Liver (tissue), 3 donors: ENCODE results near the gene LNPK.
A peak's percentile ranks its signal among the peaks of the same experiment; 100 is the strongest.
"Not testable (repeated sequence)": the region's sequence is repeated elsewhere in the genome, so short reads cannot be mapped to it uniquely, and the experiment has no call there.

Experiments used
- FOXA1 ChIP-seq: IDR thresholded peaks from 2 replicates; pipeline ENCODE4 v1.6.1; 2016; ENCODE audit warnings: antibody characterized with exemption
- GABPA ChIP-seq, 2 donors: IDR thresholded peaks in 1 of 2; conservative IDR thresholded peaks in 1 of 2; 2 replicates each; pipeline ENCODE4 v1.6.1; 2016; ENCODE audit warnings: antibody characterized with exemption in 2 of 2, mild to moderate bottlenecking in 1 of 2, moderate library complexity in 1 of 2
- HNF4A ChIP-seq, 2 donors: conservative IDR thresholded peaks; 2 replicates each; pipeline ENCODE4 v1.6.1; 2016; ENCODE audit warnings: antibody characterized with exemption in 2 of 2, mild to moderate bottlenecking in 2 of 2
- HNF4G ChIP-seq: IDR thresholded peaks from 2 replicates; pipeline ENCODE4 v1.6.1; 2016; ENCODE audit warnings: antibody characterized with exemption
- RAD21 ChIP-seq, 2 donors: IDR thresholded peaks; 2 replicates each; pipeline ENCODE4 v1.6.1; 2016; ENCODE audit warnings: antibody characterized with exemption in 2 of 2, mild to moderate bottlenecking in 2 of 2
- RXRA ChIP-seq, 2 donors: IDR thresholded peaks; 2 replicates each; pipeline ENCODE4 v1.6.1; 2017 to 2018; ENCODE audit warnings: antibody characterized with exemption in 2 of 2, mild to moderate bottlenecking in 1 of 2
- SP1 ChIP-seq: IDR thresholded peaks from 2 replicates; pipeline ENCODE4 v1.6.1; 2018; ENCODE audit warnings: antibody characterized with exemption, mild to moderate bottlenecking
- TAF1 ChIP-seq: conservative IDR thresholded peaks from 2 replicates; pipeline ENCODE4 v1.6.1; 2016; ENCODE audit warnings: antibody characterized with exemption, mild to moderate bottlenecking
- YY1 ChIP-seq: IDR thresholded peaks from 2 replicates; pipeline ENCODE4 v1.6.1; 2016; ENCODE audit warnings: antibody characterized with exemption, mild to moderate bottlenecking
- TF ChIP-seq, protein P1 (sequence below): fragments of 150-350 bp; IDR thresholded peaks from 2 replicates; pipeline ENCODE4 v1.5.1; 2017; ENCODE audit warnings: improper control_type of control experiment, low read depth, low read length; ENCODE audit not compliant: missing input control
- TF ChIP-seq, protein P2 (sequence below): IDR thresholded peaks from 2 replicates; pipeline ENCODE4 v1.6.1; 2016; ENCODE audit warnings: antibody characterized with exemption
- TF ChIP-seq, protein P3 (sequence below): IDR thresholded peaks from 2 replicates; pipeline ENCODE4 v1.6.1; 2016; ENCODE audit warnings: antibody characterized with exemption, mild to moderate bottlenecking
- TF ChIP-seq, protein P4 (sequence below): IDR thresholded peaks from 2 replicates; pipeline ENCODE4 v1.6.1; 2016; ENCODE audit warnings: antibody characterized with exemption
- TF ChIP-seq, protein P5 (sequence below): IDR thresholded peaks from 2 replicates; pipeline ENCODE4 v1.6.1; 2016; ENCODE audit warnings: antibody characterized with exemption
- donor health status: healthy.
- donor health status: healthy.

DNA sequence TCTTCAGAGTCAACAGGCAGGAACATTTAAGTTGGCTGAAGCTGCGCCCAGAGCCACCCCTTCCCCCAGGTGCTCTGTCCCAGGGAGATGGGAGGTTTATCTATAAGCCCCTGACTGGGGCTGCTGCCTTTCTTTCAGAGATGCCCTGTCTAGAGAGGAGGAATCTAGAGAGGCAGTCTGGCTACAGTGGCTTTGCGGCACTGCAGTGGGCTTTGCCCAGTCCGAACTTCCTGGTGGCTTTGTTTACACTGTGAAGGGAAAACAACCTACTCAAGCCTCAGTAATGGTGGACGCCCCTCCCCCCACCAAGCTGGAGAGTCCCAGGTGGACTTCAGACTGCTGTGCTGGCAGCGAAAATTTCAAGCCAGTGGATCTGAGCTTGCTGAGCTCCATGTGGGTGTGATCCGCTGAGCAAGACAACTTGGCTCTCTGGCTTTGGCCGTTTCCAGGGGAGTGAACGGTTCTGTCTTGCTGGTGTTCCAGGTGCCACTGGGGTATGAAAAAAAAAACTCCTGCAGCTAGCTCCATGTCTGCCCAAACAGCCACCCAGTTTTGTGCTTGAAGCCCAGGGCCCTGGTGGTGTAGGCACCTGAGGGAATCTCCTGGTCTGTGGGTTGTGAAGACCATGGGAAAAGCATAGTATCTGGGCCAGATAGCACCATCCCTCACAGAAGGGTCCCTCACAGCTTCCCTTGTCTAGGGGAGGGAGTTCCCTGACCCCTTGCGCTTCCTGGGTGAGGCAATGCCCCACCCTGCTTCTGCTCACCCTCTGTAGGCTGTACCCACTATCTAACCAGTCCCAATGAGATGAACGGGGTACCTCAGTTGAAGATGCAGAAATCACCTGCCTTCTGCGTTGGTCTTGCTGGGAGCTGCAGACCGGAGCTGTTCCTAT is 88.0 kb downstream of the LNPK start:
- TF ChIP-seq, protein P1, sequence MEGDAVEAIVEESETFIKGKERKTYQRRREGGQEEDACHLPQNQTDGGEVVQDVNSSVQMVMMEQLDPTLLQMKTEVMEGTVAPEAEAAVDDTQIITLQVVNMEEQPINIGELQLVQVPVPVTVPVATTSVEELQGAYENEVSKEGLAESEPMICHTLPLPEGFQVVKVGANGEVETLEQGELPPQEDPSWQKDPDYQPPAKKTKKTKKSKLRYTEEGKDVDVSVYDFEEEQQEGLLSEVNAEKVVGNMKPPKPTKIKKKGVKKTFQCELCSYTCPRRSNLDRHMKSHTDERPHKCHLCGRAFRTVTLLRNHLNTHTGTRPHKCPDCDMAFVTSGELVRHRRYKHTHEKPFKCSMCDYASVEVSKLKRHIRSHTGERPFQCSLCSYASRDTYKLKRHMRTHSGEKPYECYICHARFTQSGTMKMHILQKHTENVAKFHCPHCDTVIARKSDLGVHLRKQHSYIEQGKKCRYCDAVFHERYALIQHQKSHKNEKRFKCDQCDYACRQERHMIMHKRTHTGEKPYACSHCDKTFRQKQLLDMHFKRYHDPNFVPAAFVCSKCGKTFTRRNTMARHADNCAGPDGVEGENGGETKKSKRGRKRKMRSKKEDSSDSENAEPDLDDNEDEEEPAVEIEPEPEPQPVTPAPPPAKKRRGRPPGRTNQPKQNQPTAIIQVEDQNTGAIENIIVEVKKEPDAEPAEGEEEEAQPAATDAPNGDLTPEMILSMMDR = not testable (repeated sequence)
- TF ChIP-seq HNF4G (peak; percentile 49), RAD21 (IDR thresholded peaks at IDR 0.05) (peak in 1 of 2 donors; percentile 15), YY1 (peak; percentile 66), SP1 (peak; percentile 70), HNF4A (conservative IDR thresholded peaks at IDR 0.05) (peak; percentile 73 to 74), RXRA (IDR thresholded peaks at IDR 0.05) (peak in 1 of 2 donors; percentile 18)
- TF ChIP-seq, protein P2, sequence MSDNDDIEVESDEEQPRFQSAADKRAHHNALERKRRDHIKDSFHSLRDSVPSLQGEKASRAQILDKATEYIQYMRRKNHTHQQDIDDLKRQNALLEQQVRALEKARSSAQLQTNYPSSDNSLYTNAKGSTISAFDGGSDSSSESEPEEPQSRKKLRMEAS = not testable (repeated sequence)
- TF ChIP-seq, protein P3, sequence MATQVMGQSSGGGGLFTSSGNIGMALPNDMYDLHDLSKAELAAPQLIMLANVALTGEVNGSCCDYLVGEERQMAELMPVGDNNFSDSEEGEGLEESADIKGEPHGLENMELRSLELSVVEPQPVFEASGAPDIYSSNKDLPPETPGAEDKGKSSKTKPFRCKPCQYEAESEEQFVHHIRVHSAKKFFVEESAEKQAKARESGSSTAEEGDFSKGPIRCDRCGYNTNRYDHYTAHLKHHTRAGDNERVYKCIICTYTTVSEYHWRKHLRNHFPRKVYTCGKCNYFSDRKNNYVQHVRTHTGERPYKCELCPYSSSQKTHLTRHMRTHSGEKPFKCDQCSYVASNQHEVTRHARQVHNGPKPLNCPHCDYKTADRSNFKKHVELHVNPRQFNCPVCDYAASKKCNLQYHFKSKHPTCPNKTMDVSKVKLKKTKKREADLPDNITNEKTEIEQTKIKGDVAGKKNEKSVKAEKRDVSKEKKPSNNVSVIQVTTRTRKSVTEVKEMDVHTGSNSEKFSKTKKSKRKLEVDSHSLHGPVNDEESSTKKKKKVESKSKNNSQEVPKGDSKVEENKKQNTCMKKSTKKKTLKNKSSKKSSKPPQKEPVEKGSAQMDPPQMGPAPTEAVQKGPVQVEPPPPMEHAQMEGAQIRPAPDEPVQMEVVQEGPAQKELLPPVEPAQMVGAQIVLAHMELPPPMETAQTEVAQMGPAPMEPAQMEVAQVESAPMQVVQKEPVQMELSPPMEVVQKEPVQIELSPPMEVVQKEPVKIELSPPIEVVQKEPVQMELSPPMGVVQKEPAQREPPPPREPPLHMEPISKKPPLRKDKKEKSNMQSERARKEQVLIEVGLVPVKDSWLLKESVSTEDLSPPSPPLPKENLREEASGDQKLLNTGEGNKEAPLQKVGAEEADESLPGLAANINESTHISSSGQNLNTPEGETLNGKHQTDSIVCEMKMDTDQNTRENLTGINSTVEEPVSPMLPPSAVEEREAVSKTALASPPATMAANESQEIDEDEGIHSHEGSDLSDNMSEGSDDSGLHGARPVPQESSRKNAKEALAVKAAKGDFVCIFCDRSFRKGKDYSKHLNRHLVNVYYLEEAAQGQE = not testable (repeated sequence)
- TF ChIP-seq, protein P4, sequence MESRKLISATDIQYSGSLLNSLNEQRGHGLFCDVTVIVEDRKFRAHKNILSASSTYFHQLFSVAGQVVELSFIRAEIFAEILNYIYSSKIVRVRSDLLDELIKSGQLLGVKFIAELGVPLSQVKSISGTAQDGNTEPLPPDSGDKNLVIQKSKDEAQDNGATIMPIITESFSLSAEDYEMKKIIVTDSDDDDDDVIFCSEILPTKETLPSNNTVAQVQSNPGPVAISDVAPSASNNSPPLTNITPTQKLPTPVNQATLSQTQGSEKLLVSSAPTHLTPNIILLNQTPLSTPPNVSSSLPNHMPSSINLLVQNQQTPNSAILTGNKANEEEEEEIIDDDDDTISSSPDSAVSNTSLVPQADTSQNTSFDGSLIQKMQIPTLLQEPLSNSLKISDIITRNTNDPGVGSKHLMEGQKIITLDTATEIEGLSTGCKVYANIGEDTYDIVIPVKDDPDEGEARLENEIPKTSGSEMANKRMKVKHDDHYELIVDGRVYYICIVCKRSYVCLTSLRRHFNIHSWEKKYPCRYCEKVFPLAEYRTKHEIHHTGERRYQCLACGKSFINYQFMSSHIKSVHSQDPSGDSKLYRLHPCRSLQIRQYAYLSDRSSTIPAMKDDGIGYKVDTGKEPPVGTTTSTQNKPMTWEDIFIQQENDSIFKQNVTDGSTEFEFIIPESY = not testable (repeated sequence)
- TF ChIP-seq TAF1; FOXA1; GABPA (IDR thresholded peaks at IDR 0.05 in 1 of 2, conservative IDR thresholded peaks at IDR 0.05 in 1 of 2): not testable (repeated sequence)
- TF ChIP-seq, protein P5, sequence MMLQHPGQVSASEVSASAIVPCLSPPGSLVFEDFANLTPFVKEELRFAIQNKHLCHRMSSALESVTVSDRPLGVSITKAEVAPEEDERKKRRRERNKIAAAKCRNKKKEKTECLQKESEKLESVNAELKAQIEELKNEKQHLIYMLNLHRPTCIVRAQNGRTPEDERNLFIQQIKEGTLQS = not testable (repeated sequence)
